ENCODE results near the gene ASB14. TPM values are rescaled to one million over a fixed set of nuclear protein-coding genes. Genes with fewer than 3 reads are reported as not detected.
"Not testable (repeated sequence)": the region's sequence is repeated elsewhere in the genome, so short reads cannot be mapped to it uniquely, and the experiment has no call there.

The ASB14 gene
- total RNA-seq, 1 donor from 2014 or later: not detected

GRCh38 chr3:57314204-57314603 lies 21.7 kb upstream of the ASB14 start:
- no peak for TF ChIP-seq CTCF (IDR thresholded peaks at IDR 0.05)
- no peaks in the 10 kb centered on the region for H3K9me3 ChIP-seq
- intact Hi-C loops (cut with DNase I): no loop called here

GRCh38 chr3:57309769-57310360 lies 17.4 kb upstream of the ASB14 start:
- Histone ChIP-seq H3K27me3 (no peaks in the 10 kb centered on the region), H3K27ac (no peak overlapping the region), H3K4me1 (no peaks in the 10 kb centered on the region), H3K9me3 (no peaks in the 10 kb centered on the region), H3K36me3 (no peaks in the 10 kb centered on the region), H3K4me3 (no peak overlapping the region)
- ATAC-seq (no peak), DNase-seq (no peak)
- intact Hi-C loops (cut with DNase I): no loop called here
- TF ChIP-seq CTCF (IDR thresholded peaks at IDR 0.05): no peak

More at GRCh38 chr3:57314204-57314603, 21.7 kb upstream of the ASB14 start:
- Histone ChIP-seq H3K36me3 (no peaks in the 10 kb centered on the region), H3K4me1 (no peaks in the 10 kb centered on the region), H3K4me3 (no peak overlapping the region), H3K27me3 (no peaks in the 10 kb centered on the region), H3K27ac (no peak overlapping the region)
- DNase-seq (no peak), ATAC-seq (no peak)

- H3K27ac ChIP-seq; H3K27me3 ChIP-seq; H3K36me3 ChIP-seq; ATAC-seq; H3K9me3 ChIP-seq; DNase-seq; H3K4me3 ChIP-seq; intact Hi-C loops (cut with DNase I); H3K4me1 ChIP-seq: not testable (repeated sequence)
Measured at GRCh38 chr3:57303520-57303919, 11.0 kb upstream of the ASB14 start.

- no peak for TF ChIP-seq CTCF (IDR thresholded peaks at IDR 0.05)
- intact Hi-C loops (cut with DNase I): no loop called here
- Histone ChIP-seq H3K4me3 (no peak overlapping the region), H3K9me3 (no peaks in the 10 kb centered on the region), H3K27ac (no peak overlapping the region), H3K4me1 (no peaks in the 10 kb centered on the region), H3K36me3 (no peaks in the 10 kb centered on the region), H3K27me3 (no peaks in the 10 kb centered on the region)
- DNase-seq (no peak), ATAC-seq (peak; percentile 27)
Measured at GRCh38 chr3:57298041-57298440, 5.6 kb upstream of the ASB14 start.

GRCh38 chr3:57292897-57293526 lies 527 bp upstream of the ASB14 start:
- Histone ChIP-seq H3K4me1 (no peaks in the 10 kb centered on the region), H3K9me3 (no peaks in the 10 kb centered on the region), H3K4me3 (no peak overlapping the region), H3K36me3 (no peaks in the 10 kb centered on the region), H3K27ac (no peak overlapping the region), H3K27me3 (peaks cover 4% of the 10 kb centered on the region)
- intact Hi-C loops (cut with DNase I): no loop called here
- DNase-seq (no peak), ATAC-seq (no peak)
- no peak for TF ChIP-seq CTCF (IDR thresholded peaks at IDR 0.05)

GRCh38 chr3:57288403-57288802 lies 4.1 kb downstream of the ASB14 start:
- ATAC-seq (no peak), DNase-seq (no peak)
- H3K27me3 ChIP-seq: peaks cover 4% of the 10 kb centered on the region
- H3K9me3 ChIP-seq: no peaks in the 10 kb centered on the region
- no peak for TF ChIP-seq CTCF (IDR thresholded peaks at IDR 0.05)
- H3K27ac ChIP-seq: no peak overlapping the region
- no peaks in the 10 kb centered on the region for H3K4me1 ChIP-seq
- intact Hi-C loops (cut with DNase I): no loop called here
- H3K4me3 ChIP-seq: no peak overlapping the region
- no peaks in the 10 kb centered on the region for H3K36me3 ChIP-seq

All from upper lobe of right lung (tissue), 1 donor.